Activated CD8-positive, alpha-beta memory T cell treated with anti-CD3 and anti-CD28 coated beads for 1 hour (primary cell): ENCODE data around the gene MYO16.

Experiments used
- DNase-seq, 2 donors: peaks; one replicate each; pipeline ENCODE4 v3.0.0-alpha.2; 2020; ENCODE audit warnings: low read depth in 1 of 2; ENCODE audit errors: extremely low read depth in 1 of 2

MYO16 gene

GRCh38 chr13:108629181-108629752 lies at the start of gene MYO16:
TSS of gene MYO16 (plus strand) at chr13:108629611. CDS start at chr13:108629845, 234 bp downstream.
- no peak for DNase-seq

- no peak for DNase-seq
Measured at GRCh38 chr13:108586826-108587225, 42.6 kb upstream of the MYO16 start.

DNA sequence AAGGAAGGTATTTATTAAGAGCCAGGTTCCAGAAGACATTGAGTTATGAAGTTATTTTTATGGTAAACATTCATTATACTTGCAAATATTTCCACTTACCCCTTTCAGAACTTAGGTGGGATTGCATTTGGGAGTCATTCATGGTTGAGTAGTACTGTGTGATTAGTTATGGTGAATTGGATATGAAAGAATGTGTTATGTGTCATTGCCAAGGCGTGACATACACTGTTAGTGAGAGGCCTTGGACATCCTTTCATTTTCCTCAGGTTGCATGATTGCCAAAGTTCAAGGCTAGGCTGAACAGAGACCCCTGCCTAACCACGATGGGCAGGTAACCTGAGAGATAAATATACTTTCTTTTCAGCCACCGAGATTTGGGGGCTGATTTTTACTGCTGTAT lies 40.9 kb upstream of the MYO16 start:
- DNase-seq = no peak

- DNase-seq = no peak
Measured at GRCh38 chr13:108594153-108594552, 35.3 kb upstream of the MYO16 start.

DNA sequence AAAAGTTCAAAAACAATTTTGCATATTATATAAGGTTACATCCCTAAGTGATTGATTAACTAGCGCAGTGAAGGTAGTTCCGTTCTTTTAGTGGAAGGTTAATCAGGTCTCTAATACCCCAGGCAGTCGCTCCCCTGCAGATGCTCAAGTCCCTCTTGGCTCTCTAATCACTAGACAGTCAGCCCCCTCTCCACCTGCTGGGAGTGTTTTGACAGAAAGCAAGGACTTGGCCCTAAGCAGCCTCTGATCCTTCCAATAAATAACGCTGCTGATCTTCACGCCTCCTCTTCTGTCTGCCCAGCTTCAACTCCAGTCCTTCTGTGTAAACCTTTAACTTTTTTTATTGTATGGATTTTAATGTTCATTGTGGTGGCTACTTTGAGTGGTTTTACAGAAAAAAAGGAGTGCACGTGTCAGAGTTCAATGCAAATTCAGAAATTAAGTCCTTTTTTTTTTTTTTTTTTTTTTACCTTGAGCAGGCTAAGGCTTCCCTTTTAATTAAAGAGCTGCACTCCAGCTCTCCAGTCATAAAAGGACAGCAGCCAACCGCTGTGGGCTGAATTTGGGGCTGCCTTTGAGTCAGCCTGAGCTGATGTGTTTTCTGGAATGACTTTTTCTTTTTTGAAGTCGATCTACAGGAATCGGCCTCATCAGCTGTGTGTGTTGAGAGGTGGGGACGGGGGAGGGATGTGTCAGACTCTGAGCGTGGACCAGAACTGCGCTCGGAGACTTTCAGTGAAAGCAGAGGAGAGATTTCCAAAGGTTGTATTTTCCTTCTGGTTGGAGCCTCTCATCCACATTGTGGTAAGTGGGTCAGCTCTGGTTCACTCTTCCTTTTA lies 33.8 kb upstream of the MYO16 start:
- no peak for DNase-seq

DNA sequence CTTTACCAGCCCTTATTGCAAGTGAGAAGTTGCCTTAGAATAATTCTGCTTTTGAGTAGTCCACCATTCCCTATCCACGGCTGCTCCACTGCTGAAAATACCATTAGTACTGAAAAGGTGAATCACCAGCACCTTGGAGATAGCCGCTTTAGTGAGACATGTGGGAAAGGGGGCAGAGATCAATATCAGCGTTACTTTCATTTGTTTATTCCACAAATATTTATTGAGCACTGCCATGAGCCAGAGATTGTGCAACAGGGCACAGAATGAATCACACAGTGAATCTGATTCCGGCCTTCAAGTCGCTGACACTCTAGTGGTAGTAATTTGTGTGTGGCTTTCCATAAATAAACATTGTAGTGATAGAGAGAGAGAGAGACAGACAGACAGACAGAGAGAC lies 31.5 kb upstream of the MYO16 start:
- no peak for DNase-seq

DNA sequence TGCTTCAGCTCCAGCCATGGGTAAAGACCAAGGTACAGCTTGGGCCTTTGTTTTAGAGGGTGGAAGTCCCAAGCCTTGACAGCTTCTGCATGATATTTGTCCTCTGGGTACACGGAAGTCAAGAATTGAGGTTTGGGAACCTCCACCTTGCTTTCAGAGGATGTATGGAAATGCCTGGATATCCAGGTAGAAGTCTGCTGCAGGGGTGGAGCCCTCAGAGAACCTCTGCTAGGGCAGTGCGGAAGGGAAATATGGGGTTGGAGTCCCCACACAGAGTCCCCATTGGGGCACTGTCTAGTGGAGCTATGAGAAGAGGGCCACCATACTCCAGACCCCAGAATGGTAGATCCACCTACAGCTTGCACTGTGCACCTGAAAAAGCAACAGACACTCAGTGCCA lies 23.0 kb upstream of the MYO16 start:
- no peak for DNase-seq

DNA sequence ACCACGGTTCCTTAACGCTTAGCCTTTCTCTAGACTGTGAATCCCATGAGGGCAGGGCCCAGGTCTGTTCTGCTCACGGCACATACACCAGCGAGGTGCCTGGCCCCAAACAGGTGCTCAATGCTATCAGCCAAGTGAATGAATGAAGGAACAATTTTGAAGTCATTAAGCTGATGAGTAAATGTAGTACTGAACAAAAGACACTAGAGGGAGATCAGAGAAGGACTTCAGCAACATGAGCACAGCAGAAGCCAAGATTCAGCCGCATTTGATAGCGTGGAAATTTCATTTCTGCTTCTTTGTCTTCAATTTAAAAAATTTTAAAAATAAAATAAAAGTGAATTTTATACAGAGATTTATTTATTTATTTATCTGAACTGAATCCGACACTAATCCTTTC lies 20.1 kb upstream of the MYO16 start:
- DNase-seq = no peak

DNA sequence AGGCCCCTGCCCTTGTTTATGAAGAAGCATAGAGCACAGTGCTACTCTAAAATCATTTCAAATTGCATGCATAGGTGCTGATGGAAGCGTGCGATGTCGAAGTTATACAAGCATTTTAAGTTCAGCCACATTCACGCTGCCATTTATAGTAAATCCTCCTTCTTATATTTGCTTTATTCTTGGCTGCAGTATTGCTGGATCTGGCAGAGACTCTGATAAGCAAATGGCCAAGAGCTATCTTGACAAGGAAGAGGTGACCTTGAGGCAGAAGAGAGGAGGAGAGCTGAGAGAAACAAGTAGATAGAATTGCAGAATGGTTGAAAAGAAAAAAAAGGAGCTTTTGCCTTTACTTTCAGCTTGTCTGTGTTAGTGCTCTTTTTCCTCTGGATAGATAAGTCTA lies 18.9 kb upstream of the MYO16 start:
- DNase-seq = no peak

- DNase-seq = no peak
Measured at GRCh38 chr13:108615241-108615640, 14.2 kb upstream of the MYO16 start.

GRCh38 chr13:108618233-108618632 lies 11.2 kb upstream of the MYO16 start:
- DNase-seq = no peak

GRCh38 chr13:108621462-108621861 lies 7.9 kb upstream of the MYO16 start:
- DNase-seq = no peak

DNA sequence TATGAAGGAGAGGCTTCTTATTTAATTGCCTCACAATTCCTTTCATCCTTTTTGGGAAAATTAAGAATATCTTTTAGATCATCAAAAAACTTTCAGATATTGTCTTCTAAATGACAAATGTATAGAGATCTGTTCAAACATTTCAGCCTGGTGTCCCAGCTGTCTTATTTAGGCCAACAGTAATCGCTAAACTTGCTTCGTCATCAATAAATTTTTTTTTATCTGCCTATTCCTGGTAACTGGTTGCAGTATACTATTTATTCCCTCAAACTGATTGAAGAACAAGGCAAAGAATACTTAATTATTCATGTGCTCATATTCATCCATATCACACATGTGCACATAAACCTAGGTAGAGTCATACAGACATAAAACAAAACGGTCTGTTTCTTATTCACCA lies 5.3 kb upstream of the MYO16 start:
- no peak for DNase-seq

GRCh38 chr13:108624979-108625378 lies 4.4 kb upstream of the MYO16 start:
- DNase-seq = no peak

GRCh38 chr13:108629988-108630387 lies 577 bp downstream of the MYO16 start:
- no peak for DNase-seq

DNA sequence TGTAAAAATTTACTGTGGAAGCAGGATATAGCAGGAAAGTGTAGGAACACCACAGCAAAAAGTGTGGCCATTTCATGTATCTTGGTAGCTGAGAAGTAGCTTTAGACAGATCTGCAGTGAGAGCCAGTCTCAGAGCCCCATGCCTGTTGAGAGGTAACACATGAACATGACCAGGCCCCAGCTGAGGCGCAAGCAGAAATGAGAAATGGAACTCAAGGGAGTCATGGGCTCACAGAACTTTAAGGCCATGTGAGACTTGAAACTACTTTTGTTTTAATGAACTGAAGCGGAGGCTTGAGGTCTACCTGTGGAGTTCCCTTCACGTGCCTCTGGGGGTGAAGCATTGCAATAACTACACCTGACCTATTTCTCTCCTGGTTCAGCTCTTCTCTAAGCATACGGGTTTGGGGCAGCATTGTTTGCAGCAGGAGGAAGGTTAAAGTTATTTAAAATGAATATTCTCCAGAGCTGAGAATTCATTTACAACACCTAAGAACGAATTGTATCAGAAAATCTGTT lies 3.3 kb downstream of the MYO16 start:
- DNase-seq = no peak

- DNase-seq = no peak
Measured at GRCh38 chr13:108638901-108639300, 9.5 kb downstream of the MYO16 start.

- no peak for DNase-seq
Measured at GRCh38 chr13:108643646-108644353, 14.4 kb downstream of the MYO16 start.

DNA sequence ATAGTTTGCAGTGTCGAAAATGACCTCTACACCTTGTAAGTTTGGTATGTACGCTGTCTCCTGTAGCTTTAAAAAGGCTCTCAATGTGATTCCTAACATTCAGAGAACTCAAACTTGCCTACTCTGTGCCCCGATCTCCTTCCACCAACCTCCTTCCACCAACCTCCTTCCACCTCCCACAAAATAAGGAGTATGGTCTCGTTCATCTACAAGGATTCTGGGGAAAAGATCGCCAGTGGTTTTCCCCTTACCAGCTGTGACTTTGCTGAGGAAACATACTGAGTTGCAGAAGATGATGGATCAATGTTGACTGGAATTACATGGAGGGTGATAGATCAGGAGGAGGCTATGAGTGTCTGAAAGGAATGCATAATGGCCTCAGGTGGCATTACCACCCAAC lies 16.0 kb downstream of the MYO16 start:
- DNase-seq = no peak

DNA sequence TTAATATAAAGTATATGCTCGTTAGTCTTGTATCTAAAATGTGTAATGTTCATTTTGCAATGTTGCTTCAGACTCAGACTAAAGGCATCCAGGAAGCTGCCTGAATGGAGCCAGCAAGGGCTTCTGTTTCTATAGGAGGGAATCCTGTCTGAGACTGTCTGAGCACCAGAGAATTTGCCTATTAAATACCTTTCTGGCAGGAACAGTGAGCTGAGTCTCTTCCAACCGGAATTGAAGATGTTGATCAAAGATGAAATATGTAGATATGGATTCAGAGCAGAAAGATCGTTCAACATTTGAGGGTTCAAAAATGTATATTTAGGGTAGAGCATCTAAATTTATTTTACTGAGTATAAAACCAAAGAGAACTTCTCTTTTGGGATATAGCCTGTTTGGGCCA lies 20.9 kb downstream of the MYO16 start:
- no peak for DNase-seq

DNA sequence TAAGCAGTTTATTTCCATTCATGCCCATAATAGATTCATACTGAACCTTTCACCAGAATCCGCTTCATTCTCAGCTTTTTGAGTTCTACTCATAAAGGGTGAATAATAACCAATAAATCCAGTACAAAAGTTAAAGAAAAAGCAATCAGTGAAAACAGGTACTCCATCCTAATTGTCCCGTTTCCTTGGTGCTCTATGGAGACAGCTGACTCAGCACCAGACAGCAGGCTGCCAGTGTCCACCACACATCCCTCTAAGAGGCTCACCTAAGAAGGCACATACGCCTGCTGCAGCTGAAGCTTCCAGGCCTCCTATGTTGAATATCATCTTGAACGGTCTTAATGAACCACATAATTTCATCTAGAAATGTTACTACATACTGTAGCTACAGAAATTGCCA lies 27.3 kb downstream of the MYO16 start:
- DNase-seq = no peak

DNA sequence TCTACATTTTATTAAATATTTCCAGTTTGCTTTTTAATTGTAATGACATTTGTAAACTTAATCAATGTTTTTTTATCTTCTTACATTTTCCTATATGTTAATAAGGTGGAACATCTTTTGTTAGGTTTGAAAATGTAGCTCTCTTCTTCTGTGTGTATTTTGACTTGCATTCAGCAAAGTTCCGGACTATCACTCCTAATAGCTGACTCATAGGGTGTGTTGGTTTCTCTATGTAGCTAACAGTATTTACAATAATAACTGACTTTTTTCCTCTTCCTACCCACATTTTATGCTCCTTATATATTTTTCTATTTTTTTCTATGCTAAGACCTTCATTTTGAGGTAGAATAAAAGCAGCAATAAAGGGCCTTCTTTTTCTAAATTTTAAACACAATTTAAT lies 28.1 kb downstream of the MYO16 start:
- no peak for DNase-seq
